ENCODE results near the gene PGM3.

DNA sequence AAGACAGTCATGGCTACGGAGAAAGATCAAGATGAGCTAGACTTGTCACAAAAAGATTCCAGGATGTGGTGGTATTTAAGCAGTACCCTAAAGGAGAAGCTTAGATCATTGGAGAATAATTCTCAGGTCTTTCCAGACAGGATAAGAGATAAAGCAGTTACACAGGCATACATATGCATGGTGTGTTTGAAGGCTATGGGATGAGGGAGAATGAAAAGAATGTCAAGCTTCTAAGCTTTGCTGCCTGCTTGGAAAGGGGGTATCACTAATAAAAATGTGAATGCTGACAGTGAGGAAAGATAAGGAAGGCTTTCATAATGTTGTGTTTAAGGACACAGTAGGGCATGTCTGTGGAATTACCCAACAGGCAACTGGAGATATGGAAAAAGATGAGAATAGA lies 28.2 kb upstream of the PGM3 start:
- TF ChIP-seq, protein P1, sequence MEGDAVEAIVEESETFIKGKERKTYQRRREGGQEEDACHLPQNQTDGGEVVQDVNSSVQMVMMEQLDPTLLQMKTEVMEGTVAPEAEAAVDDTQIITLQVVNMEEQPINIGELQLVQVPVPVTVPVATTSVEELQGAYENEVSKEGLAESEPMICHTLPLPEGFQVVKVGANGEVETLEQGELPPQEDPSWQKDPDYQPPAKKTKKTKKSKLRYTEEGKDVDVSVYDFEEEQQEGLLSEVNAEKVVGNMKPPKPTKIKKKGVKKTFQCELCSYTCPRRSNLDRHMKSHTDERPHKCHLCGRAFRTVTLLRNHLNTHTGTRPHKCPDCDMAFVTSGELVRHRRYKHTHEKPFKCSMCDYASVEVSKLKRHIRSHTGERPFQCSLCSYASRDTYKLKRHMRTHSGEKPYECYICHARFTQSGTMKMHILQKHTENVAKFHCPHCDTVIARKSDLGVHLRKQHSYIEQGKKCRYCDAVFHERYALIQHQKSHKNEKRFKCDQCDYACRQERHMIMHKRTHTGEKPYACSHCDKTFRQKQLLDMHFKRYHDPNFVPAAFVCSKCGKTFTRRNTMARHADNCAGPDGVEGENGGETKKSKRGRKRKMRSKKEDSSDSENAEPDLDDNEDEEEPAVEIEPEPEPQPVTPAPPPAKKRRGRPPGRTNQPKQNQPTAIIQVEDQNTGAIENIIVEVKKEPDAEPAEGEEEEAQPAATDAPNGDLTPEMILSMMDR (IDR thresholded peaks at IDR 0.05), result no peak
- no peak for TF ChIP-seq POLR2A (IDR thresholded peaks at IDR 0.05)

Measured in heart left ventricle (tissue), 13 donors.